Measurements from ENCODE around the gene DSG2. TPM values are rescaled to one million over a fixed set of nuclear protein-coding genes. Genes with fewer than 3 reads are reported as not detected.

DSG2 gene
- total RNA-seq, 1 donor = 9.0 TPM

- Histone ChIP-seq H3K79me2 (ENCODE audit: insufficient read depth, low read length) (no peaks in the 10 kb centered on the region), H2AFZ (ENCODE audit: low read length) (no peak overlapping the region), H3K4me2 (ENCODE audit: insufficient read depth, low read length) (no peak overlapping the region), H3K27me3 (ENCODE audit: insufficient read depth, low read length) (no peaks in the 10 kb centered on the region), H3K27ac (ENCODE audit: low read depth, low read length) (no peak overlapping the region), H3K9me3 (ENCODE audit: low read depth, low read length) (no peaks in the 10 kb centered on the region), H3K4me1 (ENCODE audit: insufficient read depth, low read length) (no peaks in the 10 kb centered on the region), H3K4me3 (ENCODE audit: insufficient read depth, low read length) (no peak overlapping the region), H3K36me3 (ENCODE audit: insufficient read depth, low read length) (no peaks in the 10 kb centered on the region), H4K20me1 (ENCODE audit: insufficient read depth, low read length) (no peaks in the 10 kb centered on the region)
- no peak for TF ChIP-seq CTCF (IDR thresholded peaks at IDR 0.05; ENCODE audit: extremely low read depth, low read depth, low read length)
- no peak for DNase-seq (ENCODE audit: insufficient read length, low spot score, missing footprints)
Measured at GRCh38 chr18:31469629-31470028, 28.3 kb upstream of the DSG2 start.

- Histone ChIP-seq H3K4me2 (ENCODE audit: insufficient read depth, low read length) (no peak overlapping the region), H3K27me3 (ENCODE audit: insufficient read depth, low read length) (no peaks in the 10 kb centered on the region), H3K36me3 (ENCODE audit: insufficient read depth, low read length) (no peaks in the 10 kb centered on the region), H3K4me1 (ENCODE audit: insufficient read depth, low read length) (no peaks in the 10 kb centered on the region), H4K20me1 (ENCODE audit: insufficient read depth, low read length) (no peaks in the 10 kb centered on the region), H3K79me2 (ENCODE audit: insufficient read depth, low read length) (no peaks in the 10 kb centered on the region), H3K4me3 (ENCODE audit: insufficient read depth, low read length) (no peak overlapping the region), H2AFZ (ENCODE audit: low read length) (no peak overlapping the region), H3K27ac (ENCODE audit: low read depth, low read length) (no peak overlapping the region), H3K9me3 (ENCODE audit: low read depth, low read length) (no peaks in the 10 kb centered on the region)
- no peak for DNase-seq (ENCODE audit: insufficient read length, low spot score, missing footprints)
- no peak for TF ChIP-seq CTCF (IDR thresholded peaks at IDR 0.05; ENCODE audit: extremely low read depth, low read depth, low read length)
Measured at GRCh38 chr18:31478688-31479087, 19.3 kb upstream of the DSG2 start.

- TF ChIP-seq CTCF (IDR thresholded peaks at IDR 0.05; ENCODE audit: extremely low read depth, low read depth, low read length) = no peak
Measured at GRCh38 chr18:31482051-31482450, 15.9 kb upstream of the DSG2 start.

GRCh38 chr18:31483396-31483795 is 14.6 kb upstream of the DSG2 start:
- TF ChIP-seq CTCF (IDR thresholded peaks at IDR 0.05; ENCODE audit: extremely low read depth, low read depth, low read length) = no peak
- Histone ChIP-seq H3K4me3 (ENCODE audit: insufficient read depth, low read length) (no peak overlapping the region), H3K27ac (ENCODE audit: low read depth, low read length) (no peak overlapping the region), H3K27me3 (ENCODE audit: insufficient read depth, low read length) (no peaks in the 10 kb centered on the region), H3K36me3 (ENCODE audit: insufficient read depth, low read length) (no peaks in the 10 kb centered on the region), H2AFZ (ENCODE audit: low read length) (no peak overlapping the region), H3K4me1 (ENCODE audit: insufficient read depth, low read length) (no peaks in the 10 kb centered on the region), H3K4me2 (ENCODE audit: insufficient read depth, low read length) (no peak overlapping the region), H3K9me3 (ENCODE audit: low read depth, low read length) (no peaks in the 10 kb centered on the region), H3K79me2 (ENCODE audit: insufficient read depth, low read length) (no peaks in the 10 kb centered on the region), H4K20me1 (ENCODE audit: insufficient read depth, low read length) (no peaks in the 10 kb centered on the region)
- no peak for DNase-seq (ENCODE audit: insufficient read length, low spot score, missing footprints)

More at GRCh38 chr18:31482051-31482450, 15.9 kb upstream of the DSG2 start:
- Histone ChIP-seq H3K4me2 (ENCODE audit: insufficient read depth, low read length) (no peak overlapping the region), H4K20me1 (ENCODE audit: insufficient read depth, low read length) (no peaks in the 10 kb centered on the region), H2AFZ (ENCODE audit: low read length) (no peak overlapping the region), H3K27ac (ENCODE audit: low read depth, low read length) (no peak overlapping the region), H3K4me1 (ENCODE audit: insufficient read depth, low read length) (no peaks in the 10 kb centered on the region), H3K4me3 (ENCODE audit: insufficient read depth, low read length) (no peak overlapping the region), H3K36me3 (ENCODE audit: insufficient read depth, low read length) (no peaks in the 10 kb centered on the region), H3K27me3 (ENCODE audit: insufficient read depth, low read length) (no peaks in the 10 kb centered on the region), H3K79me2 (ENCODE audit: insufficient read depth, low read length) (no peaks in the 10 kb centered on the region), H3K9me3 (ENCODE audit: low read depth, low read length) (no peaks in the 10 kb centered on the region)
- no peak for DNase-seq (ENCODE audit: insufficient read length, low spot score, missing footprints)
